HepG2 (cell line): ENCODE measurements around the gene ARAP1. TPM values are rescaled to one million over a fixed set of nuclear protein-coding genes. Genes with fewer than 3 reads are reported as not detected.
A peak's percentile ranks its signal among the peaks of the same experiment; 100 is the strongest.

Experiments
- E2F5 ChIP-seq: sonication (generic); formaldehyde crosslinking; conservative IDR thresholded peaks from 2 replicates; pipeline ENCODE4 v1.4.0; 2020; ENCODE audit warnings: missing genetic modification reagents
- EP300 ChIP-seq, 3 experiments: sonication (generic) in 1 of 3; formaldehyde crosslinking in 1 of 3; IDR thresholded peaks; 2 replicates each; pipeline versions ENCODE4 v1.5.1 to v1.6.1; 2011 to 2020; ENCODE audit warnings: low read depth in 2 of 3, low read length in 2 of 3, borderline replicate concordance in 1 of 3, improper control_type of control experiment in 1 of 3, mild to moderate bottlenecking in 1 of 3, missing genetic modification reagents in 1 of 3, moderate library complexity in 1 of 3
- FOSL2 ChIP-seq: sonication (generic); formaldehyde crosslinking; IDR thresholded peaks from 2 replicates; pipeline ENCODE4 v1.4.0; 2020; ENCODE audit warnings: missing genetic modification reagents
- MYC ChIP-seq: sonication (generic); formaldehyde crosslinking; IDR thresholded peaks from 2 replicates; pipeline ENCODE4 v1.9.0; 2021; ENCODE audit warnings: missing genetic modification reagents, borderline replicate concordance
- PBX3 ChIP-seq: sonication (generic); formaldehyde crosslinking; IDR thresholded peaks from 2 replicates; pipeline ENCODE4 v1.8.1; 2023; ENCODE audit warnings: missing genetic modification reagents, inconsistent platforms, borderline replicate concordance
- RBM39 ChIP-seq: fragments of 200-400 bp; formaldehyde crosslinking; IDR thresholded peaks from one replicate; pipeline ENCODE4 v1.6.1; 2018; ENCODE audit warnings: antibody characterized with exemption, mild to moderate bottlenecking, low read depth, low read length; ENCODE audit not compliant: poor library complexity, severe bottlenecking
- ZNF225 ChIP-seq: sonication (generic); formaldehyde crosslinking; IDR thresholded peaks from 2 replicates; pipeline ENCODE4 v1.4.0; 2020; ENCODE audit warnings: mild to moderate bottlenecking, missing genetic modification reagents
- ZNF282 ChIP-seq: fragments of 450-650 bp; IDR thresholded peaks from 2 replicates; pipeline ENCODE4 v1.6.1; 2018; ENCODE audit not compliant: partially characterized antibody
- ZNF34 ChIP-seq: sonication (generic); formaldehyde crosslinking; IDR thresholded peaks from 2 replicates; pipeline ENCODE4 v1.4.0; 2020; ENCODE audit warnings: mild to moderate bottlenecking, missing genetic modification reagents, borderline replicate concordance
- ZNF629 ChIP-seq: sonication (generic); formaldehyde crosslinking; conservative IDR thresholded peaks from 2 replicates; pipeline ENCODE4 v1.5.0; 2020; ENCODE audit warnings: missing genetic modification reagents
- ZNF646 ChIP-seq: sonication (generic); formaldehyde crosslinking; IDR thresholded peaks from 2 replicates; pipeline ENCODE4 v1.9.0; 2021; ENCODE audit warnings: mild to moderate bottlenecking, missing genetic modification reagents
- ZNF710 ChIP-seq: sonication (generic); formaldehyde crosslinking; IDR thresholded peaks from 2 replicates; pipeline ENCODE4 v1.5.0; 2020; ENCODE audit warnings: mild to moderate bottlenecking, missing genetic modification reagents, borderline replicate concordance
- ZNF792 ChIP-seq: IDR thresholded peaks from 2 replicates; pipeline ENCODE4 v1.6.1; 2016
- ZSCAN21 ChIP-seq: sonication (generic); formaldehyde crosslinking; IDR thresholded peaks from 2 replicates; pipeline ENCODE4 v1.8.0; 2022; ENCODE audit warnings: mild to moderate bottlenecking, missing genetic modification reagents, moderate library complexity, borderline replicate concordance
- polyA plus RNA-seq, 8 experiments: library from polyadenylated mRNA; depleted of rRNA in 3 of 8; stranded (reverse) in 7 of 8; unstranded in 1 of 8; fragments of >200 nt; fragmentation: Illumina TruSeq in 4 of 8; extraction: Trizol in 4 of 8; gene quantifications; 2 replicates each; pipeline versions ENCODE4 v1.2.1 to v1.2.3, GENCODE V29; 2011 to 2016; ENCODE audit warnings: low read depth in 4 of 8, missing spikeins in 1 of 8, mixed read lengths in 1 of 8; ENCODE audit not compliant: insufficient read depth in 1 of 8
- total RNA-seq, 5 experiments: library from RNA; depleted of rRNA; stranded (reverse); fragments of >200 nt; fragmentation: Illumina TruSeq; extraction: Trizol; gene quantifications; 2 replicates each; pipeline ENCODE4 v1.2.3, GENCODE V29; 2016; ENCODE audit warnings: low read depth in 1 of 5

The ARAP1 gene
- total and polyA plus RNA-seq, 2 of the 13 experiments (the other 11 are each of a cell fraction or from before 2014, with no cell fraction given), result 43.2 to 55.5 TPM

GRCh38 chr11:72778535-72779494 is 26.6 kb upstream of the ARAP1 start (continued):
- TF ChIP-seq MYC (CRISPR knock-in tag) (peak; percentile 34; the same call in 1 of the 2 replicates), ZNF282 (no peak), ZNF710 (CRISPR knock-in tag) (peak; percentile 68; the same call in 1 of the 2 replicates), ZNF629 (no peak), RBM39 (no peak), ZSCAN21 (no peak), ZNF646 (CRISPR knock-in tag) (no peak), ZNF34 (CRISPR knock-in tag) (no peak), PBX3 (CRISPR knock-in tag) (no peak), E2F5 (0 out of 2 replicates have a peak, but pooled peaks have one; percentile 65), EP300 (IDR thresholded peaks at IDR 0.05; ENCODE audit: low read depth in 2 of 2, low read length in 2 of 2) (peak in 1 of 2 experiments; percentile 10; a peak in 1 of 4 replicates), EP300 (CRISPR knock-in tag; IDR thresholded peaks at IDR 0.05; ENCODE audit: borderline replicate concordance) (no peak; the same call in 1 of the 2 replicates), FOSL2 (CRISPR knock-in tag) (peak; percentile 25; the same call in 1 of the 2 replicates), ZNF792 (0 out of 2 replicates have a peak, but pooled peaks have one; percentile 42), ZNF225 (no peak)
